ENCODE results near the gene KLHDC3.
"Not testable (repeated sequence)": the region's sequence is repeated elsewhere in the genome, so short reads cannot be mapped to it uniquely, and the experiment has no call there.

The KLHDC3 gene

DNA sequence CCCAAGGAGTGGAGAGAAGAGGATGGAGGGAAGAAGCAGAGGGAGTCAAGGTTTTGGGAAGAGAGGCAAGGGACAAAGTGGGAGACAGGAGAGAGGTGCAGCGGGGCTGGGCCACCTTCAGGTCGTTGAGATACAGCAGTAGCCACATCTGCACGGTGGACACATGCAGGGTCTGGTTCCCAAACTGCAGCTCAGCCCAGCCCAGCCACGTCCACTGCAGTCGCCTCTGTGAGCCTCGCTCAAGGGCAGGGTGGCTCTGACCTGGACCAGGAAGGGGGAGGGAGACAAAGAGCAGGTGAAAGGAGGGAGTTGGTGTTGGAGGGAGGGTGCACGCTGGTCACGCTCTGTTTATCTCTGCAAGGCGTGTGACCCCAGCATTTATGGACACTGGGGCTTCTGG, 24.7 kb downstream of the KLHDC3 start:
- in situ Hi-C loops (cut with HindIII; ENCODE audit: low sequenced_read_pairs): no loop called here
- H3K4me3 ChIP-seq (ENCODE audit: low read depth, low read length): no peak overlapping the region
- TF ChIP-seq, protein P1, sequence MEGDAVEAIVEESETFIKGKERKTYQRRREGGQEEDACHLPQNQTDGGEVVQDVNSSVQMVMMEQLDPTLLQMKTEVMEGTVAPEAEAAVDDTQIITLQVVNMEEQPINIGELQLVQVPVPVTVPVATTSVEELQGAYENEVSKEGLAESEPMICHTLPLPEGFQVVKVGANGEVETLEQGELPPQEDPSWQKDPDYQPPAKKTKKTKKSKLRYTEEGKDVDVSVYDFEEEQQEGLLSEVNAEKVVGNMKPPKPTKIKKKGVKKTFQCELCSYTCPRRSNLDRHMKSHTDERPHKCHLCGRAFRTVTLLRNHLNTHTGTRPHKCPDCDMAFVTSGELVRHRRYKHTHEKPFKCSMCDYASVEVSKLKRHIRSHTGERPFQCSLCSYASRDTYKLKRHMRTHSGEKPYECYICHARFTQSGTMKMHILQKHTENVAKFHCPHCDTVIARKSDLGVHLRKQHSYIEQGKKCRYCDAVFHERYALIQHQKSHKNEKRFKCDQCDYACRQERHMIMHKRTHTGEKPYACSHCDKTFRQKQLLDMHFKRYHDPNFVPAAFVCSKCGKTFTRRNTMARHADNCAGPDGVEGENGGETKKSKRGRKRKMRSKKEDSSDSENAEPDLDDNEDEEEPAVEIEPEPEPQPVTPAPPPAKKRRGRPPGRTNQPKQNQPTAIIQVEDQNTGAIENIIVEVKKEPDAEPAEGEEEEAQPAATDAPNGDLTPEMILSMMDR (IDR thresholded peaks at IDR 0.05; ENCODE audit: low read depth, low read length): no peak
- DNase-seq (ENCODE audit: low read depth, low spot score): no peak

DNA sequence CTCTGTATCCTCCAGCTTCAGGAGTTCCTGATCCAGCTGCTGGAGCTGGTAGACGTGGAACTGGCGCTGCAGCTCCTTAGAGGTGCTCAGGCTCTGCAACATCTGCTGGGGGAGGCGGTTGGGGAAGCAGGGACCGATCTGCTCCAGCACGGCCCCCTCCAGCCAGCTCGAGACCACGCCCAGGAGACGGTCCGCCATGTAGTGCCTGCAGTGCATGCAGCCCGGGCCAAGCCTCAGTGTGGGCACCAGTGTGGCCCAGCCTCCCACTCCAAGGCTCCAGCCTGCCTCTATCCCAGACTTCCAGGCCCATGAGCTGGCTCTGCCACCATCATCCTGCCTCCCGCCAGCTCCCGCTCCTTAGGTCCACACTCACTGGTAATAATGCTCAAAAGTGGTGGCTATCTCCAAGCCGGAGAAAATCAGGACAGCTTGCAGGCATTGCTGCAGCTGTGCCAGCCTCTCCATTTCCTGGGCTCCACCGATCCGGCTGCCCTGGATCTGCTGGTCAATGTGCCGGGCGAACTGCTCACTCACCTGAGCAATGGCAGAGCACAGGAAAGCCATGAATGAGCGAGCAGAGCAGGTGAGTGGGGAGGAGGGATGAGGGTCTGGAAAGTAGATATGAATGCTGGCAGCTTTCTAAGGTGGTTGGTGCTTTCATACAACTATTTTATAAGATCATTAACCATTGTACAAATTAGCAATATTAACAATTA, 26.7 kb downstream of the KLHDC3 start:
- H3K4me3 ChIP-seq (ENCODE audit: low read depth, low read length): no peak overlapping the region
- TF ChIP-seq, protein P1 (IDR thresholded peaks at IDR 0.05; ENCODE audit: low read depth, low read length): no peak
- in situ Hi-C loops (cut with HindIII; ENCODE audit: low sequenced_read_pairs): no loop called here
- DNase-seq (ENCODE audit: low read depth, low spot score): no peak

DNA sequence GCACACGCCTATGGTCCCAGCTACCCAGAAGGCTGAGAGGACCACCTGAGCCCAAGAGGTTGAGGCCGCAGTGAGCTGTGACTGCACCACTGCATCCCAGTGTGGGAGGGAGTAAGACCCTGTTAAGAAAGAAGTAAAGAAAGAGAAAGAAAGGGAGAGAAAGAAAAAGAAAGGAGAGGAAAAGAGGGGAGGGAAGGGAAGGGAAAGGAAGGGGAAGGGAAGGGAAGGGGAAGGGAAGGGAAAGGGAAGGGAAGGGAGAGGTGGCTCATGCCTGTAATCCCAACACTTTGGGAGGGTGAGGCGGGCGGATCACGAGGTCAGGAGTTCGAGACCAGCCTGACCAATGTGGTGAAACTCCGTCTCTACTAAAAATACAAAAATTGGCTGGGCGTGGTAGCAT, 27.4 kb downstream of the KLHDC3 start:
- H3K4me3 ChIP-seq (ENCODE audit: low read depth, low read length); DNase-seq (ENCODE audit: low read depth, low spot score); in situ Hi-C loops (cut with HindIII; ENCODE audit: low sequenced_read_pairs): not testable (repeated sequence)

DNA sequence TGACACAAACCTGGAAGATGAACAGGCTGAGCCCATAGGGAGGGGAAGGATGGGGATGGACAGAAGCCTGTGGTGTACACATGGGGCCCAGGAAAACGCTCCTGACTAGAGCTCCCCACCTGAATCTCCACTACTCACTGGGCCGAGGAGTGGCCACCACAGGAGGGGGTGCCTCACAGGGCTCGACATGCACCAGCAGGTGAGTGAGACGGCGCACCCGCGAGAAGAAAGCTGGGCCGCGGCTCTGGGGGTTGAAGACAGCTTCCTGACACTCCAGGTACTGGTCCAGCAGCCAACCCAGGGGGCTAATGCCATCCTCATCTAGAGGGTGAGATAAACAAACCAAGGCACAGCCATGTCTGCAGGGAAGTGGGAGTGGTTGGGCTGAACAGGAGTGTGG, 29.3 kb downstream of the KLHDC3 start:
- in situ Hi-C loops (cut with HindIII; ENCODE audit: low sequenced_read_pairs): no loop called here

DNA sequence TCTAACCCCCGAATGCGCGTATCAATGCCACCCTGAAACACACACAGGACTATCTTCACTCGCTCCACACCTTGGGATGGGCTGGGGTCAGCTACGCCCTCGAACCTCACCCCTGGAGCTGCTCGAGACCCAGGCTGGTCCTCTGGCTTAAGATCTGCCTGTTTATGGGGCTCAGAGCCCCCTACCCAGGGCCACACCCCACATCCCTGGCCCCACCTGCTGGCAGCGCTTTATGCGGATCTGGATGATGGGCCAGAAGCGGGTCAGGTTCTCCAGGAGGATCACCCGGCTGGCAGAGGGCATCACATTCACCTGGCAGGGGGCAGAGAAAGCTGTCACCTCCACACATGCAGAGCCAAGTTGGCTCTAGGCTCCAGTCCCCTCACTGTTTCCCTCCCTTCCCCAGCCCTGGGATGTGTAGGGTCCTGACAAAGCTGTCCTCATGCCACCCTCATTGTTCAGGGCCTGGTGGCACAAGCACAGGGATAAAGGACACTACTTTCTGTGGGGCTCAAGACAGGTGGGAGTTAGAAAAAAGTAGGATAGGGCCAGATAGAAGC, 31.4 kb downstream of the KLHDC3 start:
- TF ChIP-seq, protein P1 (IDR thresholded peaks at IDR 0.05; ENCODE audit: low read depth, low read length): no peak
- DNase-seq (ENCODE audit: low read depth, low spot score): no peak
- in situ Hi-C loops (cut with HindIII; ENCODE audit: low sequenced_read_pairs): no loop called here
- H3K4me3 ChIP-seq (ENCODE audit: low read depth, low read length): no peak overlapping the region

More for the DNA sequence above, 29.3 kb downstream of the KLHDC3 start:
- no peak overlapping the region for H3K4me3 ChIP-seq (ENCODE audit: low read depth, low read length)
- TF ChIP-seq, protein P1 (IDR thresholded peaks at IDR 0.05; ENCODE audit: low read depth, low read length): no peak
- DNase-seq (ENCODE audit: low read depth, low spot score): no peak

DNA sequence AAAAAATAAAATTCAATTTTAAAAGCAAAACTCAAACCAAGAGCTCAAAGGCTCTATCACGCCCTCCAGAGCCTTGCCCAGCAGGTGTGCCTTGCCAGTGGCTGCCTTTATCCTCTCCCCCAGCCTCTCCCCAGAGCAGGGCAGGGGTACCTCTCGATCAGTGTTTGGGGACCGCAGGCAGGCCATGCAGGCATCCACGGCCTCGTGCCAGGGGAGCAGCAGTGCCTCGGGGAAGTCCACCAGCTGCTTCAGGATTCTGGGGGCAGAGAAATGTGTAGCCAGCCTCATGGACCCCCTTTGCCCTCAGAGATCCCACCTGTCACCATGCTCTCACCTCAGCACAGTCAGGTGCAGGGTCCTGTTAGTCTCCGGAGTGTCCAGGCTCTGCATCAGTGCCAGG, 33.9 kb downstream of the KLHDC3 start:
- TF ChIP-seq, protein P1 (IDR thresholded peaks at IDR 0.05; ENCODE audit: low read depth, low read length): no peak
- H3K4me3 ChIP-seq (ENCODE audit: low read depth, low read length): no peak overlapping the region
- no peak for DNase-seq (ENCODE audit: low read depth, low spot score)
- in situ Hi-C loops (cut with HindIII; ENCODE audit: low sequenced_read_pairs): no loop called here

DNA sequence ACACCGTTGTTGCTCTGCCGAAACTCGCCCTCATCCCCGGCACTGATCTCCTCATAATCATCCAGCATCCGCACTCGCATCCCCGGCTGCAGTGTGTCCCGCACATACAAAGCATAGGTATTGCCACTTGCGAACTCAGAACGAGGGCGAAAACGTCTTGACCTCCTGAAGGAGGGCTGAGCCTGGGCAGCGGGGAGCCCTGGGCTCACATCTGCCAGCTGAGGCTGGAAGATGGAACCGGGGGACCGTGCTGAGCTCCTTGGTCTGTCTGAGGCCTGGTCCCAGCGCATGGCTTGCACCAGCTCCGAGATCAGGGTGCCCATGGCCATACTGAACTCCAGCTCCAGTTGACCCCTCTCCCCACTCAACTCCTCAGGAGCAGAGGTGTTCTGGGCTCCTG, 36.9 kb downstream of the KLHDC3 start:
- TF ChIP-seq, protein P1 (IDR thresholded peaks at IDR 0.05; ENCODE audit: low read depth, low read length): no peak
- no peak for DNase-seq (ENCODE audit: low read depth, low spot score)
- no peak overlapping the region for H3K4me3 ChIP-seq (ENCODE audit: low read depth, low read length)
- in situ Hi-C loops (cut with HindIII; ENCODE audit: low sequenced_read_pairs): no loop called here
